Bronchial epithelial cell (primary cell): ENCODE measurements around the gene PAK5. TPM values are rescaled to one million over a fixed set of nuclear protein-coding genes. Genes with fewer than 3 reads are reported as not detected.

Source experiments
- DNase-seq: peaks from one replicate; pipeline ENCODE4 v3.0.0-alpha.2; 2010; ENCODE audit warnings: low read depth
- FAIRE-seq: peaks from 2 replicates; lab custom pipeline; 2011; peaks lifted over from hg19 to GRCh38; lab: Jason Lieb, UNC
- H3K27me3 ChIP-seq: 2 replicates; pipeline ENCODE4 v1.5.1; 2011; ENCODE audit warnings: low read length; ENCODE audit not compliant: control insufficient read depth, insufficient read depth
- H3K36me3 ChIP-seq: 2 replicates; pipeline ENCODE4 v1.5.1; 2011; ENCODE audit warnings: low read length; ENCODE audit not compliant: control insufficient read depth, insufficient read depth
- H3K4me3 ChIP-seq: 2 replicates; pipeline ENCODE4 v1.5.1; 2011; ENCODE audit warnings: mild to moderate bottlenecking, low read depth, low read length, control low read depth
- total RNA-seq: library from RNA; depleted of rRNA; stranded (reverse); fragments of >200 nt; gene quantifications from 2 replicates; pipeline ENCODE4 v1.2.1, GENCODE V29; 2014
- TF ChIP-seq, protein P1 (sequence below): IDR thresholded peaks from 2 replicates; pipeline ENCODE4 v1.5.1; 2011; ENCODE audit warnings: mild to moderate bottlenecking, moderate library complexity, low read length, control low read depth, inconsistent platforms; ENCODE audit not compliant: insufficient read depth, severe bottlenecking

Gene PAK5
- total RNA-seq, 1 donor from 2014 or later, result not detected

DNA sequence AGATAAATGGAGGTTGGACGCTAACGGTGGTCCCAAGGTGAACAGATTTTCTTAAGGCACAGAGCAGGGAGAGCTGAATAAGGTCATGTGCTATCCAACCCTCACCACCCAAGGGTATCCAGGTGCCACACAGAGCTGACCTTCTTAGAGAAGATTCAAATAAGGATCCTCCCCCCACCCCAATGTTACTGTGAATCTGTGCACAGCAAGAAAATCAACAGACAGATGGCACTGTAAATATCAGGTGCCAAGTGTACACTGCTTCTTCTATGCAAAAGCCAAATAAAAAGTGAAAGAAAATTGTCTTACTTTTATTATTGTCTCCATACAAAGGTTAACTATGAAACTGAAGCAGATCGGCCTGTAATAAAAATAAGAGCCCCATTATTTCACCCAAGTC lies 96.9 kb downstream of the PAK5 start:
- TF ChIP-seq, protein P1, sequence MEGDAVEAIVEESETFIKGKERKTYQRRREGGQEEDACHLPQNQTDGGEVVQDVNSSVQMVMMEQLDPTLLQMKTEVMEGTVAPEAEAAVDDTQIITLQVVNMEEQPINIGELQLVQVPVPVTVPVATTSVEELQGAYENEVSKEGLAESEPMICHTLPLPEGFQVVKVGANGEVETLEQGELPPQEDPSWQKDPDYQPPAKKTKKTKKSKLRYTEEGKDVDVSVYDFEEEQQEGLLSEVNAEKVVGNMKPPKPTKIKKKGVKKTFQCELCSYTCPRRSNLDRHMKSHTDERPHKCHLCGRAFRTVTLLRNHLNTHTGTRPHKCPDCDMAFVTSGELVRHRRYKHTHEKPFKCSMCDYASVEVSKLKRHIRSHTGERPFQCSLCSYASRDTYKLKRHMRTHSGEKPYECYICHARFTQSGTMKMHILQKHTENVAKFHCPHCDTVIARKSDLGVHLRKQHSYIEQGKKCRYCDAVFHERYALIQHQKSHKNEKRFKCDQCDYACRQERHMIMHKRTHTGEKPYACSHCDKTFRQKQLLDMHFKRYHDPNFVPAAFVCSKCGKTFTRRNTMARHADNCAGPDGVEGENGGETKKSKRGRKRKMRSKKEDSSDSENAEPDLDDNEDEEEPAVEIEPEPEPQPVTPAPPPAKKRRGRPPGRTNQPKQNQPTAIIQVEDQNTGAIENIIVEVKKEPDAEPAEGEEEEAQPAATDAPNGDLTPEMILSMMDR, result no peak
- Histone ChIP-seq H3K27me3 (no peaks in the 10 kb centered on the region), H3K4me3 (no peak overlapping the region), H3K36me3 (no peaks in the 10 kb centered on the region)
- DNase-seq (no peak), FAIRE-seq (no peak)

DNA sequence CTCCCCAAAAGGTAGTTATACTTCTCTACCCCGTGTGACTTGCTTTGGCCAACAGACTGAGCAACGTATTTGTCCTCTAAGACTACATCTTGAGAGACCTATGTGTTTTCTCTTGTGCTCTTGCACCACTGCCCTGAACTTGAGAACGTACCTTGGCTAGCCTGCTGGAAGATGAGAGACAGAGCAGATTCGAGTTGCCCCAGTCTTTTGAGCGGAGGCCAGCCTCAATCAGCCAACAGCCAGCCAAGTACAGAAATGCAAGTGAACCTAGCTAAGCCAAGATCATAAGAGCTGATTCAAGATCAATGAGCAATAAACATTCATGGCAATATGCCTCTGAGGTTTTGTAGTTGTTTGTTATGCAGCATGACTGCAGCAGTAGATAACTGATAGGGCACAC lies 98.4 kb downstream of the PAK5 start:
- Histone ChIP-seq H3K4me3 (no peak overlapping the region), H3K36me3 (no peaks in the 10 kb centered on the region), H3K27me3 (no peaks in the 10 kb centered on the region)
- DNase-seq (no peak), FAIRE-seq (no peak)
- TF ChIP-seq, protein P1, result no peak

DNA sequence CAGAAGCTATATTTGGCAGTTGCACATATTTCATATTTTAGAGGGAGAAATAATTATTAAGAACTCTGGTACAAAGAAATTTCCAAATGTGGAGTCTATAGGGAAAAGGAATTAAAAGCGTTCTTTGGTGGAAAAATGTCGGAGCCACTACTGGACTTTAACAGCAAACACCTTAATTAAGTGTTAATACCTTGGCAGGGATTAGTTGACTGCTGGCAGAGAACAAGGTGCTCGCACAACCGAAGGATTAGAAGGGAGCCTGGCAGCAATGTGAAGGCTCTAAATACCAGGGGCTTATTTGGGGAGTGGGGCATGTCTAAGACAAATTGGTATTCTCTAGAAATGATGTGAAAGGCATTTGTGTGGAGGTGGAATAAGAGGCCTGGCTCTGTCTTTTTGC lies 98.9 kb downstream of the PAK5 start:
- Histone ChIP-seq H3K36me3 (no peaks in the 10 kb centered on the region), H3K27me3 (no peaks in the 10 kb centered on the region), H3K4me3 (no peak overlapping the region)
- DNase-seq (no peak), FAIRE-seq (no peak)
- TF ChIP-seq, protein P1, result no peak

DNA sequence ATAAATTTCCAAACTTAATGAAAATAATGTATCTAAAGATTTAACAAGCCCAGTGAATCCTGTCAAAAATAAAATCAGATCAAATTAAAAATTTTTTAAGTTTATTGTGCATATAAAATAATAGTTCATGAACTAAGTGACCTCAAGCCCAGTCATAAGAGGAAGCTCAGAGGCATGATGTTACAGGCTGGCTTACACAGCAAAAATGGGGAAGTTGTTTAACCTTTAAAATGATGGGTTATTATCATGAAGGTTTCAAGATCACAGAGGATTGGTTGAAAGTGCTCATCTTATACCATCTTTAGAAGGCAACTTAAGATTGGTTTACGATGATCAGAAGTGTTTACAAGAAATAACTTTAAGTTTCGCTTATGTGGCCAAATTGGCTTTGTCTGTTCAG lies 102.5 kb downstream of the PAK5 start:
- Histone ChIP-seq H3K36me3 (no peaks in the 10 kb centered on the region), H3K4me3 (no peak overlapping the region), H3K27me3 (no peaks in the 10 kb centered on the region)
- TF ChIP-seq, protein P1, result no peak
- FAIRE-seq (no peak), DNase-seq (no peak)

DNA sequence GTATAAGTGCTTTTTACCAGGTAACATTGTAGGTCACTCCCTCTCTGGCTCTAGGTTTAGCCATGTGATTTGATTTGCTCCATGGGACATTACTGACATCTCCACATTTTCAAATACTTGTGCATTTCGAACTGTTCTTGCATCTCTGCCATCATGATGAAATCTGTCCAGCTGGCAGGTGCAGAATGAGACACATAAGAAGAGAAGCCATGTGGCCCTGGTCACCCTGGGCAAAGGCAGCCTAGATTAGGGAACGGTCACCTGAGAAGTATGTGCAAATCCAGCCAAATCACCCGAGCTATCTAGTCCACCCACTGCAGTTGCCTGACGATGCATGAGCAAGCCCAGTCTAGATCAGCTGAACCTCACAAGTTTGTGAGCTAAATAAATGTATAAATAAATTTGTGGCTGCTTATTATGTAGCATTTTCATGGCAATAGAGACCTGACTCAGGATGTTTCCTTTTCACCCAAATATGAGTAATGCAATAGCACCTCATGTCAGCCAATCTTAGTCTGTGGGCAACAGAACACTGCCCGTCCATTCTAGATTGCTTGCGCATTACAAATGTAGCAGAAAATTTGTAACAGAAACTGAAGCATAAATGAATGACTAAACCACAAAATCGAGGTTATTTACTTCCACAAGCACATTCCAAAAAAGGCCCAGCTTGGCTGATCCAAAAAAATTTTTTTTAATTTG lies 115.2 kb downstream of the PAK5 start:
- H3K4me3 ChIP-seq, result no peak overlapping the region
- no peaks in the 10 kb centered on the region for H3K36me3 ChIP-seq
- FAIRE-seq, result no peak
- TF ChIP-seq, protein P1, result no peak
- peak; percentile 4 for DNase-seq
- no peaks in the 10 kb centered on the region for H3K27me3 ChIP-seq

DNA sequence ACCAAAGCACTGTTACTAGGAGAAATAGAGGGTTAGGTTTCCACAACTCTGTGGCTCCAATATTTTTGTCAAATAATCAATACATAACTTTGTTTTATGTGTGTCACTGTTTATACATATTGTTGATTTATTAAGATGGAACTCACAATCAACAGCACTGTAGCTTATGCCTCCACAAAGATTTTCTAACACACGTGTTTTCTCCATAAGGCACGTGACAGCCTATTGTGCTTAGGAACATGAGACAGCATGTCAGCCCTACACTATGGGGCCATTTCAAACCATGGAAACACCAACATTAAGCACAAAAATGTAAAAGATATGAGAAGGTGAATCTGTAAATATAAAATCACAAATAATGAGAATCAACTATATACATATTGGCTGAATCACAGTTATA lies 127.0 kb downstream of the PAK5 start:
- no peak for FAIRE-seq
- Histone ChIP-seq H3K4me3 (no peak overlapping the region), H3K27me3 (no peaks in the 10 kb centered on the region), H3K36me3 (no peaks in the 10 kb centered on the region)
- TF ChIP-seq, protein P1, result no peak
- DNase-seq, result no peak
